ENCODE measurements around the gene HNRNPA3. TPM values are rescaled to one million over a fixed set of nuclear protein-coding genes. Genes with fewer than 3 reads are reported as not detected.
A peak's percentile ranks its signal among the peaks of the same experiment; 100 is the strongest.
"Not testable (repeated sequence)": the region's sequence is repeated elsewhere in the genome, so short reads cannot be mapped to it uniquely, and the experiment has no call there.

HNRNPA3 gene
- total RNA-seq, 4 donors from 2014 or later, result 37.8 to 99.9 (median 43.8) TPM

- TF ChIP-seq POLR2AphosphoS5 (IDR thresholded peaks at IDR 0.05) (no peak), EP300 (IDR thresholded peaks at IDR 0.05) (no peak), POLR2A (IDR thresholded peaks at IDR 0.05) (no peak)
- TF ChIP-seq, protein P1, sequence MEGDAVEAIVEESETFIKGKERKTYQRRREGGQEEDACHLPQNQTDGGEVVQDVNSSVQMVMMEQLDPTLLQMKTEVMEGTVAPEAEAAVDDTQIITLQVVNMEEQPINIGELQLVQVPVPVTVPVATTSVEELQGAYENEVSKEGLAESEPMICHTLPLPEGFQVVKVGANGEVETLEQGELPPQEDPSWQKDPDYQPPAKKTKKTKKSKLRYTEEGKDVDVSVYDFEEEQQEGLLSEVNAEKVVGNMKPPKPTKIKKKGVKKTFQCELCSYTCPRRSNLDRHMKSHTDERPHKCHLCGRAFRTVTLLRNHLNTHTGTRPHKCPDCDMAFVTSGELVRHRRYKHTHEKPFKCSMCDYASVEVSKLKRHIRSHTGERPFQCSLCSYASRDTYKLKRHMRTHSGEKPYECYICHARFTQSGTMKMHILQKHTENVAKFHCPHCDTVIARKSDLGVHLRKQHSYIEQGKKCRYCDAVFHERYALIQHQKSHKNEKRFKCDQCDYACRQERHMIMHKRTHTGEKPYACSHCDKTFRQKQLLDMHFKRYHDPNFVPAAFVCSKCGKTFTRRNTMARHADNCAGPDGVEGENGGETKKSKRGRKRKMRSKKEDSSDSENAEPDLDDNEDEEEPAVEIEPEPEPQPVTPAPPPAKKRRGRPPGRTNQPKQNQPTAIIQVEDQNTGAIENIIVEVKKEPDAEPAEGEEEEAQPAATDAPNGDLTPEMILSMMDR (IDR thresholded peaks at IDR 0.05), result no peak
- Histone ChIP-seq H3K9me3 (no peaks in the 10 kb centered on the region), H3K27me3 (no peaks in the 10 kb centered on the region), H3K4me1 (peaks cover 53% of the 10 kb centered on the region), H3K36me3 (no peaks in the 10 kb centered on the region), H3K4me3 (peak overlapping the region; percentile 93), H3K27ac (peak overlapping the region; percentile 100)
- 10% methylated on average over 4 of the region's 4 CpGs for WGBS
- no peak for DNase-seq (ENCODE audit: low spot score in 2 of 2)
These were observed 53.5 kb downstream of the HNRNPA3 start for GRCh38 chr2:177265824-177266817.

GRCh38 chr2:177266955-177267354, 54.4 kb downstream of the HNRNPA3 start:
- peak overlapping the region; percentile 100 for H3K27ac ChIP-seq
- not testable (repeated sequence) for H3K36me3 ChIP-seq; DNase-seq (ENCODE audit: low spot score in 2 of 2); H3K4me3 ChIP-seq; H3K9me3 ChIP-seq; H3K27me3 ChIP-seq
- WGBS, result 71% methylated on average over 8 of the region's 8 CpGs
- H3K4me1 ChIP-seq, result peaks cover 45% of the 10 kb centered on the region

DNA sequence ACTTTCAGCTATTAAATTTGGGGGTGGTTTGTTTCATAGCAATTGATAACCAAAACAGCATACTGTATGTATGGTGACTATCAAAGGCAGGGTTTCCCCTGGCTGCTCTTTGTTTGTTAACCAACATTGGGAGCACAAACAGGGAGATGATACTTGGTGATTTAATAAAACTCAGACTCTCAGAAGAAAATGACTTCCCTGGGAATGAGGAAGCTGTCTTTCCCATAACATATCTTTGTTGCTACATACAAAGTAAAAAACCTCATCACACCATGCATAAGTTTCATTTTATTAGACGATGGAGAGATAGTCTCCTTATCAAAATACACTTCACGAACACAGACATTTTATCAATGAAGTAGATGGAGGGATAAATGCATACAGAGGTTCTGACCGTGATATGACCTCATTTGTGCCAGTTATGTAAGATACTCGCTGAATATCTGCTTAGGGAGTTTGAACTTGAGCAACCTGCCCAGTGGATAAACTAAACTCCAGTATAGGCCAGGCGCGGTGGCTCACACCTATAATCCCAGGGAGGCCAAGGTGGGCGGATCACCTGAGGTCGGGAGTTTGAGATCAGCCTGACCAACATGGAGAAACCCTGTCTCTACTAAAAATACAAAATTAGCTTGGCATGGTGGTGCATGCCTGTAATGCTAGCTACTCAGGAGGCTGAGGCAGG, 55.7 kb downstream of the HNRNPA3 start:
- WGBS, result 72% methylated on average over 8 of the region's 8 CpGs
- H3K4me3 ChIP-seq, result no peak overlapping the region
- DNase-seq (ENCODE audit: low spot score in 2 of 2), result no peak
- no peaks in the 10 kb centered on the region for H3K27me3 ChIP-seq
- TF ChIP-seq, protein P1 (IDR thresholded peaks at IDR 0.05), result no peak
- TF ChIP-seq POLR2AphosphoS5 (IDR thresholded peaks at IDR 0.05) (no peak), EP300 (IDR thresholded peaks at IDR 0.05) (no peak), POLR2A (IDR thresholded peaks at IDR 0.05) (no peak)
- no peaks in the 10 kb centered on the region for H3K9me3 ChIP-seq
- H3K27ac ChIP-seq, result no peak overlapping the region
- peaks cover 45% of the 10 kb centered on the region for H3K4me1 ChIP-seq
- no peaks in the 10 kb centered on the region for H3K36me3 ChIP-seq

DNA sequence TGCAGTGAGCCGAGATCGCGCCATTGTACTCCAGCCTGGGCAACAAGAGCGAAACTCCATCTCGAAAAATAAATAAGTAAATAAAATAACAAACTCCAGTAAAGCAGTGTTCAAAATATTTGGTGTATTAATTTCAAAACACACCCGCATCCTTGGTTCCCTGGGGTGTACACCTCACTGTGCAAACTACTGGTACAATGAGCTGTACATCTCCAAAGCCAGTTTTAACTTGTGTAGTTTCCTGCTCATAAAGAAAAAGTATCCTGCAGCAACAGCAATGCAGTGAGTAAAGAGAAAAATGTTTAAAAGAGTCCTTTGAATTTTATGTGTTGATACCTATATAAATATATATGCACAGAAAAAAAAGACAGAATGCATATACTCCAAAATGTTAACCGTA, 56.3 kb downstream of the HNRNPA3 start:
- TF ChIP-seq POLR2A (IDR thresholded peaks at IDR 0.05), result no peak
- TF ChIP-seq, protein P1 (IDR thresholded peaks at IDR 0.05), result no peak
- TF ChIP-seq EP300 (IDR thresholded peaks at IDR 0.05), result no peak
- no peak for TF ChIP-seq POLR2AphosphoS5 (IDR thresholded peaks at IDR 0.05)
- no peak for DNase-seq (ENCODE audit: low spot score in 2 of 2)
- Histone ChIP-seq H3K4me3 (no peak overlapping the region), H3K27me3 (no peaks in the 10 kb centered on the region), H3K36me3 (no peaks in the 10 kb centered on the region), H3K9me3 (no peaks in the 10 kb centered on the region), H3K4me1 (peaks cover 50% of the 10 kb centered on the region), H3K27ac (no peak overlapping the region)
- WGBS, result 92% methylated on average over 7 of the region's 7 CpGs

GRCh38 chr2:177270531-177270930, 57.9 kb downstream of the HNRNPA3 start:
- Histone ChIP-seq H3K4me1 (peaks cover 60% of the 10 kb centered on the region), H3K27me3 (no peaks in the 10 kb centered on the region), H3K27ac (no peak overlapping the region), H3K9me3 (no peaks in the 10 kb centered on the region), H3K4me3 (no peak overlapping the region), H3K36me3 (no peaks in the 10 kb centered on the region)
- DNase-seq (ENCODE audit: low spot score in 2 of 2), result no peak
- TF ChIP-seq, protein P1 (IDR thresholded peaks at IDR 0.05), result no peak
- no peak for TF ChIP-seq EP300 (IDR thresholded peaks at IDR 0.05)
- no peak for TF ChIP-seq POLR2A (IDR thresholded peaks at IDR 0.05)
- TF ChIP-seq POLR2AphosphoS5 (IDR thresholded peaks at IDR 0.05), result no peak
- 77% methylated on average over 4 of the region's 4 CpGs for WGBS

Measured in suprapubic skin (tissue), 4 donors.